ENCODE data around the gene ITIH3.

Gene ITIH3

GRCh38 chr3:52843108-52843865 is 48.7 kb downstream of the ITIH3 start:
- DNase-seq (ENCODE audit: extremely low read depth, low read depth), result no peak
- no peak for TF ChIP-seq CTCF (IDR thresholded peaks at IDR 0.05; ENCODE audit: low read depth, low read length)

GRCh38 chr3:52843881-52844280 is 49.3 kb downstream of the ITIH3 start:
- no peak for DNase-seq (ENCODE audit: extremely low read depth, low read depth)
- TF ChIP-seq CTCF (IDR thresholded peaks at IDR 0.05; ENCODE audit: low read depth, low read length), result no peak

- DNase-seq (ENCODE audit: extremely low read depth, low read depth), result no peak
- no peak for TF ChIP-seq CTCF (IDR thresholded peaks at IDR 0.05; ENCODE audit: low read depth, low read length)
Observed at GRCh38 chr3:52844290-52844975, 49.8 kb downstream of the ITIH3 start.

GRCh38 chr3:52845157-52845556 is 50.6 kb downstream of the ITIH3 start:
- TF ChIP-seq CTCF (IDR thresholded peaks at IDR 0.05; ENCODE audit: low read depth, low read length), result no peak
- no peak for DNase-seq (ENCODE audit: extremely low read depth, low read depth)

- TF ChIP-seq CTCF (IDR thresholded peaks at IDR 0.05; ENCODE audit: low read depth, low read length), result peak; percentile 42
- no peak for DNase-seq (ENCODE audit: extremely low read depth, low read depth)
Observed at GRCh38 chr3:52845691-52846431, 51.3 kb downstream of the ITIH3 start.

- no peak for TF ChIP-seq CTCF (IDR thresholded peaks at IDR 0.05; ENCODE audit: low read depth, low read length)
- no peak for DNase-seq (ENCODE audit: extremely low read depth, low read depth)
Observed at GRCh38 chr3:52846432-52846965, 51.9 kb downstream of the ITIH3 start.
